Fibroblast of peridontal ligament (primary cell): Measurements from ENCODE around the gene BLOC1S3.

ENCODE experiments used
- DNase-seq: peaks from one replicate; pipeline ENCODE4 v3.0.0-alpha.2; 2010; ENCODE audit errors: extremely low read depth

The BLOC1S3 gene

GRCh38 chr19:45182758-45183157 lies 4.2 kb downstream of the BLOC1S3 start:
- DNase-seq = no peak

GRCh38 chr19:45184115-45184514 lies 5.5 kb downstream of the BLOC1S3 start:
- DNase-seq = no peak

GRCh38 chr19:45186509-45187334 lies 8.1 kb downstream of the BLOC1S3 start:
- DNase-seq = peak; percentile 36

- no peak for DNase-seq
Measured at GRCh38 chr19:45187421-45188100, 9.0 kb downstream of the BLOC1S3 start.

GRCh38 chr19:45189971-45190370 lies 11.4 kb downstream of the BLOC1S3 start:
- no peak for DNase-seq

GRCh38 chr19:45191375-45191774 lies 12.8 kb downstream of the BLOC1S3 start:
- DNase-seq = no peak

GRCh38 chr19:45195764-45196163 lies 17.2 kb downstream of the BLOC1S3 start:
- DNase-seq = peak; percentile 78

GRCh38 chr19:45200568-45200967 lies 22.0 kb downstream of the BLOC1S3 start:
- peak; percentile 77 for DNase-seq

- DNase-seq = no peak
Measured at GRCh38 chr19:45202637-45203036, 24.1 kb downstream of the BLOC1S3 start.

- no peak for DNase-seq
Measured at GRCh38 chr19:45205810-45206209, 27.2 kb downstream of the BLOC1S3 start.

GRCh38 chr19:45206328-45206727 lies 27.7 kb downstream of the BLOC1S3 start:
- DNase-seq = no peak

GRCh38 chr19:45211751-45212381 lies 33.3 kb downstream of the BLOC1S3 start:
- no peak for DNase-seq

GRCh38 chr19:45213031-45213430 lies 34.4 kb downstream of the BLOC1S3 start:
- DNase-seq = no peak

GRCh38 chr19:45215391-45216191 lies 37.0 kb downstream of the BLOC1S3 start:
- DNase-seq = no peak

- peak; percentile 54 for DNase-seq
Measured at GRCh38 chr19:45216667-45217066, 38.1 kb downstream of the BLOC1S3 start.

GRCh38 chr19:45217193-45217956 lies 38.8 kb downstream of the BLOC1S3 start:
- DNase-seq = no peak

- DNase-seq = no peak
Measured at GRCh38 chr19:45217957-45218334, 39.4 kb downstream of the BLOC1S3 start.

GRCh38 chr19:45218426-45218825 lies 39.8 kb downstream of the BLOC1S3 start:
- no peak for DNase-seq

GRCh38 chr19:45218911-45219743 lies 40.5 kb downstream of the BLOC1S3 start:
- peak; percentile 8 for DNase-seq

- no peak for DNase-seq
Measured at GRCh38 chr19:45222724-45223123, 44.1 kb downstream of the BLOC1S3 start.
